GM12878 (cell line): ENCODE measurements around the gene PSMA7. TPM values are rescaled to one million over a fixed set of nuclear protein-coding genes. Genes with fewer than 3 reads are reported as not detected.

ENCODE experiments used
- ATAC-seq: fragments of 200-7000 bp; cut with Tn5 transposase; 3 replicates; pipeline ENCODE4 v1.9.1; 2020; ENCODE audit warnings: mild to moderate bottlenecking, moderate library complexity
- BruUV-seq: library from RNA; stranded (reverse); fragments of 400-500 nt; replicated peaks from 2 replicates; lab custom pipeline; 2021; lab: Mats Ljungman, UMichigan
- CTCF ChIA-PET: fragments of 300-600 bp; sonication (Branson Sonifier 250); formaldehyde crosslinking; extraction: SDS; loops from one replicate; lab custom pipeline; 2021; ENCODE audit warnings: inconsistent platforms; lab: Yijun Ruan, JAX
- POLR2A ChIA-PET: fragments of 350-600 bp; formaldehyde crosslinking; extraction: SDS; loops from one replicate; lab custom pipeline; 2021; ENCODE audit warnings: inconsistent platforms; lab: Charles Lee
- RAD21 ChIA-PET: fragments of 300-600 bp; sonication (Branson Sonifier 250); formaldehyde crosslinking; loops from one replicate; lab custom pipeline; 2023; ENCODE audit warnings: antibody characterized with exemption; ENCODE audit not compliant: unreplicated experiment; lab: Charles Lee
- SMC1A ChIA-PET: fragments of 300-600 bp; sonication (Branson Sonifier 250); formaldehyde crosslinking; loops from one replicate; lab custom pipeline; 2023; ENCODE audit not compliant: unreplicated experiment, uncharacterized antibody; lab: Charles Lee
- DNase-seq: peaks from one replicate; pipeline ENCODE4 v3.0.0-alpha.2; 2011; ENCODE audit warnings: low read depth, low spot score
- FAIRE-seq: peaks from 3 replicates; lab custom pipeline; 2011; peaks lifted over from hg19 to GRCh38; lab: Jason Lieb, UNC
- H2AFZ ChIP-seq: 2 replicates; pipeline ENCODE4 v1.6.0; 2011; ENCODE audit warnings: low read depth, low read length, control low read depth; ENCODE audit not compliant: control insufficient read depth
- H3K27ac ChIP-seq: 2 replicates; pipeline ENCODE4 v1.5.1; 2011; ENCODE audit warnings: control low read depth; ENCODE audit not compliant: control insufficient read depth, insufficient read depth
- H3K27me3 ChIP-seq, 2 experiments: replicated peaks in 1 of 2; 2 replicates each; pipeline versions ENCODE4 v1.6.0 to v1.6.1; 2011; ENCODE audit warnings: low read length in 1 of 2; ENCODE audit not compliant: control insufficient read depth in 2 of 2, insufficient read depth in 2 of 2
- H3K36me3 ChIP-seq, 2 experiments: 2 replicates each; pipeline ENCODE4 v1.5.1; 2011; ENCODE audit warnings: low read length in 1 of 2; ENCODE audit not compliant: control insufficient read depth in 2 of 2, insufficient read depth in 2 of 2
- H3K4me1 ChIP-seq: 2 replicates; pipeline ENCODE4 v1.6.1; 2011; ENCODE audit warnings: mild to moderate bottlenecking, low read length, moderate library complexity, mixed read lengths; ENCODE audit not compliant: control insufficient read depth, insufficient read depth
- H3K4me2 ChIP-seq: 2 replicates; pipeline ENCODE4 v1.6.0; 2011; ENCODE audit warnings: control low read depth; ENCODE audit not compliant: control insufficient read depth, insufficient read depth
- H3K4me3 ChIP-seq: fragments of 200-600 bp; sonication (generic); 2 replicates; pipeline ENCODE4 v1.5.1; 2016
- H3K79me2 ChIP-seq: 2 replicates; pipeline ENCODE4 v1.6.0; 2011; ENCODE audit warnings: low read length; ENCODE audit not compliant: control insufficient read depth, insufficient read depth
- H3K9ac ChIP-seq: 2 replicates; pipeline ENCODE4 v1.8.0; 2011; ENCODE audit warnings: low read length, control low read depth, mixed read lengths; ENCODE audit not compliant: control insufficient read depth, insufficient read depth
- H3K9me3 ChIP-seq: replicated peaks from 3 replicates; pipeline ENCODE4 v1.5.1; 2011; ENCODE audit warnings: mild to moderate bottlenecking, low read length; ENCODE audit not compliant: control insufficient read depth, insufficient read depth
- H4K20me1 ChIP-seq: 2 replicates; pipeline ENCODE4 v1.6.0; 2011; ENCODE audit not compliant: control insufficient read depth, insufficient read depth
- ASH2L ChIP-seq: fragments of 300-600, 200-600 bp; sonication (generic); IDR thresholded peaks from 2 replicates; pipeline ENCODE4 v1.6.1; 2017; ENCODE audit warnings: low read depth, mild to moderate bottlenecking, borderline replicate concordance
- BRCA1 ChIP-seq: IDR thresholded peaks from 2 replicates; pipeline ENCODE4 v1.6.1; 2011; ENCODE audit warnings: low read depth, low read length, improper control_type of control experiment
- CBFB ChIP-seq: IDR thresholded peaks from 2 replicates; pipeline ENCODE4 v1.6.1; 2016; ENCODE audit warnings: antibody characterized with exemption, low read depth
- CHD4 ChIP-seq: fragments of 200-600 bp; sonication (generic); IDR thresholded peaks from 2 replicates; pipeline ENCODE4 v1.6.1; 2016; ENCODE audit warnings: mild to moderate bottlenecking
- FOXM1 ChIP-seq: IDR thresholded peaks from 2 replicates; pipeline ENCODE4 v1.6.1; 2012; ENCODE audit warnings: low read depth, mild to moderate bottlenecking, inconsistent platforms, low read length, moderate library complexity
- RB1 ChIP-seq: fragments of 450-650 bp; formaldehyde crosslinking; IDR thresholded peaks from 2 replicates; pipeline ENCODE4 v1.6.1; 2017; ENCODE audit warnings: mild to moderate bottlenecking, borderline replicate concordance
- SMARCA5 ChIP-seq: fragments of 450-650 bp; IDR thresholded peaks from 2 replicates; pipeline ENCODE4 v1.6.1; 2017; ENCODE audit warnings: mild to moderate bottlenecking
- SPI1 ChIP-seq: IDR thresholded peaks from 2 replicates; pipeline ENCODE4 v1.6.1; 2011; ENCODE audit warnings: low read depth, mild to moderate bottlenecking, low read length, moderate library complexity, borderline replicate concordance; ENCODE audit not compliant: insufficient read depth
- ZNF274 ChIP-seq: IDR thresholded peaks from one replicate; pipeline ENCODE4 v1.8.0; 2011; ENCODE audit not compliant: insufficient read length, insufficient read depth
- WGBS: methylation state at CpG from one replicate; pipeline ENCODE4 v1.1.6; 2016; ENCODE audit warnings: low lambda C conversion rate; ENCODE audit not compliant: insufficient replicate concordance, insufficient coverage; ENCODE audit errors: missing lambda C conversion rate; 5-methylcytosine and 5-hydroxymethylcytosine counted together
- in situ Hi-C: fragments of 300-500 bp; cut with MboI; formaldehyde crosslinking; loops from 9 replicates; pipeline ENCODE4 v1.14.3; 2018; ENCODE audit warnings: mixed read lengths
- intact Hi-C: fragments of 100-400 bp; cut with micrococcal nuclease; formaldehyde crosslinking; loops from one replicate; pipeline ENCODE4 v1.14.2; 2022; ENCODE audit not compliant: unreplicated experiment
- polyA plus RNA-seq, 11 experiments: library from polyadenylated mRNA; depleted of rRNA in 4 of 11; unstranded in 6 of 11; stranded (reverse) in 5 of 11; fragments of >200 nt; fragmentation: Nextera tagmentation in 4 of 11; fragmentation: Illumina TruSeq in 1 of 11; extraction: Ambion mirVana in 4 of 11; extraction: Trizol in 1 of 11; gene quantifications; 1 replicate in 1 of 11; 2 replicates in 10 of 11; pipeline versions ENCODE4 v1.2.1 to v1.2.3, GENCODE V29; 2011 to 2016; ENCODE audit warnings: inconsistent platforms in 2 of 11, missing spikeins in 2 of 11, low read depth in 1 of 11
- total RNA-seq, 4 experiments: library from RNA; depleted of rRNA in 3 of 4; stranded (reverse); fragments of >200 nt in 3 of 4; fragmentation: Illumina TruSeq in 1 of 4; extraction: Trizol in 1 of 4; gene quantifications; 2 replicates each; pipeline versions ENCODE4 v1.2.1 to v1.2.3, GENCODE V29; 2013 to 2021
- TF ChIP-seq, protein P1 (sequence below): fragments of 450-650 bp; IDR thresholded peaks from 2 replicates; pipeline ENCODE4 v1.6.1; 2016; ENCODE audit warnings: mild to moderate bottlenecking, moderate library complexity, borderline replicate concordance
- TF ChIP-seq, protein P2 (sequence below): fragments of 450-650 bp; formaldehyde crosslinking; IDR thresholded peaks from 2 replicates; pipeline ENCODE4 v1.4.0; 2022; ENCODE audit warnings: mild to moderate bottlenecking, moderate library complexity
- TF ChIP-seq, protein P3 (sequence below): fragments of 450-650 bp; formaldehyde crosslinking; IDR thresholded peaks from 2 replicates; pipeline ENCODE4 v1.4.0; 2020; ENCODE audit warnings: mild to moderate bottlenecking, moderate library complexity

PSMA7 gene
- total and polyA plus RNA-seq, 10 of the 15 experiments (the other 5 are each of a cell fraction or from before 2014, with no cell fraction given) = 216 to 857 (median 368) TPM

DNA sequence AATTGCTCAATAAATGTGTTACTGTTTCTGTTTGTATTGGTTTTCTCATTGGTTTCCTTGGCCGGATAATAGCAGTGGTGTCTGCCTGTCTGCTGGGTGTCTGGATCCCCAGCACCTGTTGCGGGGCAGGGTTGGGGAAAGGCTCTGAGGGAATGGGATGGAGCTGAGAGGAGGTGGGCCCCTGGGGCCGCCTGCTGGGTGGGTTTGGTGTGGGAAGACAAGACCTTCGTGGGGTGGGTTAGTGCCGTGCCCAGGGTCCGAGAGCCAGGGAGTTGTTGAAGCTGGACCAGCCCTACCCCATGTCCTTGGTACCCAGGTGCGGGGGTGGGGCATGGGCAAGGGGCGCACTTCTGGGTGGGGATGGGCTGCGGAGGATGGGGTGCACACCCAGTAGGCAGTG, 4.3 kb upstream of the PSMA7 start:
- RAD21 ChIA-PET = interaction anchor here (1.2 kb wide), 1 partner anchor 136 kb away, joined by 4 read pairs; no protein-coding TSS in a partner anchor
- Histone ChIP-seq H3K27me3 (no peaks in the 10 kb centered on the region), H3K36me3 (peaks cover 0 to 3% of the 10 kb centered on the region in 2 experiments; a peak in 3 of 4 replicates), H3K9me3 (no peaks in the 10 kb centered on the region; the same call in 2 of the 3 replicates), H3K27ac (no peak overlapping the region), H3K4me3 (no peak overlapping the region), H3K79me2 (peaks cover 49% of the 10 kb centered on the region), H4K20me1 (no peaks in the 10 kb centered on the region; the same call in 1 of the 2 replicates), H3K9ac (no peak overlapping the region; the same call in 1 of the 2 replicates), H2AFZ (no peak overlapping the region), H3K4me1 (peaks cover 4% of the 10 kb centered on the region; the same call in 1 of the 2 replicates), H3K4me2 (no peak overlapping the region)
- in situ Hi-C loops = no loop called here
- POLR2A ChIA-PET = no interaction called here
- TF ChIP-seq RB1 = no peak
- no peak for TF ChIP-seq ASH2L
- no peak for TF ChIP-seq SPI1
- TF ChIP-seq, protein P1, sequence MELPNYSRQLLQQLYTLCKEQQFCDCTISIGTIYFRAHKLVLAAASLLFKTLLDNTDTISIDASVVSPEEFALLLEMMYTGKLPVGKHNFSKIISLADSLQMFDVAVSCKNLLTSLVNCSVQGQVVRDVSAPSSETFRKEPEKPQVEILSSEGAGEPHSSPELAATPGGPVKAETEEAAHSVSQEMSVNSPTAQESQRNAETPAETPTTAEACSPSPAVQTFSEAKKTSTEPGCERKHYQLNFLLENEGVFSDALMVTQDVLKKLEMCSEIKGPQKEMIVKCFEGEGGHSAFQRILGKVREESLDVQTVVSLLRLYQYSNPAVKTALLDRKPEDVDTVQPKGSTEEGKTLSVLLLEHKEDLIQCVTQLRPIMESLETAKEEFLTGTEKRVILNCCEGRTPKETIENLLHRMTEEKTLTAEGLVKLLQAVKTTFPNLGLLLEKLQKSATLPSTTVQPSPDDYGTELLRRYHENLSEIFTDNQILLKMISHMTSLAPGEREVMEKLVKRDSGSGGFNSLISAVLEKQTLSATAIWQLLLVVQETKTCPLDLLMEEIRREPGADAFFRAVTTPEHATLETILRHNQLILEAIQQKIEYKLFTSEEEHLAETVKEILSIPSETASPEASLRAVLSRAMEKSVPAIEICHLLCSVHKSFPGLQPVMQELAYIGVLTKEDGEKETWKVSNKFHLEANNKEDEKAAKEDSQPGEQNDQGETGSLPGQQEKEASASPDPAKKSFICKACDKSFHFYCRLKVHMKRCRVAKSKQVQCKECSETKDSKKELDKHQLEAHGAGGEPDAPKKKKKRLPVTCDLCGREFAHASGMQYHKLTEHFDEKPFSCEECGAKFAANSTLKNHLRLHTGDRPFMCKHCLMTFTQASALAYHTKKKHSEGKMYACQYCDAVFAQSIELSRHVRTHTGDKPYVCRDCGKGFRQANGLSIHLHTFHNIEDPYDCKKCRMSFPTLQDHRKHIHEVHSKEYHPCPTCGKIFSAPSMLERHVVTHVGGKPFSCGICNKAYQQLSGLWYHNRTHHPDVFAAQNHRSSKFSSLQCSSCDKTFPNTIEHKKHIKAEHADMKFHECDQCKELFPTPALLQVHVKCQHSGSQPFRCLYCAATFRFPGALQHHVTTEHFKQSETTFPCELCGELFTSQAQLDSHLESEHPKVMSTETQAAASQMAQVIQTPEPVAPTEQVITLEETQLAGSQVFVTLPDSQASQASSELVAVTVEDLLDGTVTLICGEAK = no peak
- TF ChIP-seq, protein P2, sequence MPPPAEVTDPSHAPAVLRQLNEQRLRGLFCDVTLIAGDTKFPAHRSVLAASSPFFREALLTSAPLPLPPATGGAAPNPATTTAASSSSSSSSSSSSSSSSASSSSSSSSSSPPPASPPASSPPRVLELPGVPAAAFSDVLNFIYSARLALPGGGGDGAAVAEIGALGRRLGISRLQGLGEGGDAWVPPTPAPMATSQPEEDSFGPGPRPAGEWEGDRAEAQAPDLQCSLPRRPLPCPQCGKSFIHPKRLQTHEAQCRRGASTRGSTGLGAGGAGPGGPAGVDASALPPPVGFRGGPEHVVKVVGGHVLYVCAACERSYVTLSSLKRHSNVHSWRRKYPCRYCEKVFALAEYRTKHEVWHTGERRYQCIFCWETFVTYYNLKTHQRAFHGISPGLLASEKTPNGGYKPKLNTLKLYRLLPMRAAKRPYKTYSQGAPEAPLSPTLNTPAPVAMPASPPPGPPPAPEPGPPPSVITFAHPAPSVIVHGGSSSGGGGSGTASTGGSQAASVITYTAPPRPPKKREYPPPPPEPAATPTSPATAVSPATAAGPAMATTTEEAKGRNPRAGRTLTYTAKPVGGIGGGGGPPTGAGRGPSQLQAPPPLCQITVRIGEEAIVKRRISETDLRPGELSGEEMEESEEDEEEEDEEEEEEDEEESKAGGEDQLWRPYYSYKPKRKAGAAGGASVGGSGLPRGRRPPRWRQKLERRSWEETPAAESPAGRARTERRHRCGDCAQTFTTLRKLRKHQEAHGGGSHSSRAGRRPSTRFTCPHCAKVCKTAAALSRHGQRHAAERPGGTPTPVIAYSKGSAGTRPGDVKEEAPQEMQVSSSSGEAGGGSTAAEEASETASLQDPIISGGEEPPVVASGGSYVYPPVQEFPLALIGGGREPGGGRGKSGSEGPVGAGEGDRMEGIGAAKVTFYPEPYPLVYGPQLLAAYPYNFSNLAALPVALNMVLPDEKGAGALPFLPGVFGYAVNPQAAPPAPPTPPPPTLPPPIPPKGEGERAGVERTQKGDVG (CRISPR knock-in tag) = no peak
- TF ChIP-seq, protein P3, sequence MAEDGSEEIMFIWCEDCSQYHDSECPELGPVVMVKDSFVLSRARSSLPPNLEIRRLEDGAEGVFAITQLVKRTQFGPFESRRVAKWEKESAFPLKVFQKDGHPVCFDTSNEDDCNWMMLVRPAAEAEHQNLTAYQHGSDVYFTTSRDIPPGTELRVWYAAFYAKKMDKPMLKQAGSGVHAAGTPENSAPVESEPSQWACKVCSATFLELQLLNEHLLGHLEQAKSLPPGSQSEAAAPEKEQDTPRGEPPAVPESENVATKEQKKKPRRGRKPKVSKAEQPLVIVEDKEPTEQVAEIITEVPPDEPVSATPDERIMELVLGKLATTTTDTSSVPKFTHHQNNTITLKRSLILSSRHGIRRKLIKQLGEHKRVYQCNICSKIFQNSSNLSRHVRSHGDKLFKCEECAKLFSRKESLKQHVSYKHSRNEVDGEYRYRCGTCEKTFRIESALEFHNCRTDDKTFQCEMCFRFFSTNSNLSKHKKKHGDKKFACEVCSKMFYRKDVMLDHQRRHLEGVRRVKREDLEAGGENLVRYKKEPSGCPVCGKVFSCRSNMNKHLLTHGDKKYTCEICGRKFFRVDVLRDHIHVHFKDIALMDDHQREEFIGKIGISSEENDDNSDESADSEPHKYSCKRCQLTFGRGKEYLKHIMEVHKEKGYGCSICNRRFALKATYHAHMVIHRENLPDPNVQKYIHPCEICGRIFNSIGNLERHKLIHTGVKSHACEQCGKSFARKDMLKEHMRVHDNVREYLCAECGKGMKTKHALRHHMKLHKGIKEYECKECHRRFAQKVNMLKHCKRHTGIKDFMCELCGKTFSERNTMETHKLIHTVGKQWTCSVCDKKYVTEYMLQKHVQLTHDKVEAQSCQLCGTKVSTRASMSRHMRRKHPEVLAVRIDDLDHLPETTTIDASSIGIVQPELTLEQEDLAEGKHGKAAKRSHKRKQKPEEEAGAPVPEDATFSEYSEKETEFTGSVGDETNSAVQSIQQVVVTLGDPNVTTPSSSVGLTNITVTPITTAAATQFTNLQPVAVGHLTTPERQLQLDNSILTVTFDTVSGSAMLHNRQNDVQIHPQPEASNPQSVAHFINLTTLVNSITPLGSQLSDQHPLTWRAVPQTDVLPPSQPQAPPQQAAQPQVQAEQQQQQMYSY (CRISPR knock-in tag) = no peak
- no peak for TF ChIP-seq CBFB
- no peak for TF ChIP-seq BRCA1
- TF ChIP-seq FOXM1 = no peak
- TF ChIP-seq CHD4 = no peak
- no peak for TF ChIP-seq SMARCA5
- TF ChIP-seq ZNF274 = no peak
- SMC1A ChIA-PET = no interaction called here
- no TSS peak for BruUV-seq
- CTCF ChIA-PET = no interaction called here
- WGBS = 90% methylated on average over 9 of the region's 9 CpGs
- no peak for DNase-seq
- intact Hi-C loops = no loop called here
- no peak for FAIRE-seq
- ATAC-seq = no peak
